Measurements from ENCODE around the gene CNIH3. TPM values are rescaled to one million over a fixed set of nuclear protein-coding genes. Genes with fewer than 3 reads are reported as not detected.
"Not testable (repeated sequence)": the region's sequence is repeated elsewhere in the genome, so short reads cannot be mapped to it uniquely, and the experiment has no call there.

The CNIH3 gene
- total RNA-seq, 2 experiments from 2014 or later, result 1.3 to 1.4 TPM

DNA sequence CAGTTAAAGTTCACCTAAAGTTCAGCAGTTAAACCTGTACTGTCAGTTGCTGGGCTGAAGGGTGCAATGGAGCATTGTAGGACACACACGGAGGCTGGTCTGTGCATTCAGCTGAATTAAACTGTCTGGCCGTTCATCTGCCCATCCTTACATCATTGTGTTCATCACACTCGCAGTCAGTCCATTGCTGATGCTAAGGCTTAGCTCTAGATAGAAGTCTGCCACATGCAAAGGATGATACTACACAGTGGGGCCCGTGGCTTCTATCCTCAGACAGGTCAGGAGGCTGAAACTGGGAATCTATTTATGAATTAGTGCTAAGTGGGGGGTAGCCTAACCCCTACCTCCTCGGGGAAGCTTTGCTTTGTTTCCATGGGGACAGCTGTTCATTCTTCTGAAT is 60.4 kb downstream of the CNIH3 start:
- Mint-ChIP-seq H3K27me3 (no peaks in the 10 kb centered on the region), H3K4me3 (no peak overlapping the region), H3K27ac (no peak overlapping the region), H3K4me1 (no peaks in the 10 kb centered on the region), H3K36me3 (no peaks in the 10 kb centered on the region), H3K9me3 (no peaks in the 10 kb centered on the region)
- DNase-seq, result no peak

GRCh38 chr1:224678168-224678567 is 62.1 kb downstream of the CNIH3 start:
- Mint-ChIP-seq H3K27me3 (no peaks in the 10 kb centered on the region), H3K4me1 (no peaks in the 10 kb centered on the region), H3K4me3 (no peak overlapping the region), H3K27ac (no peak overlapping the region), H3K9me3 (no peaks in the 10 kb centered on the region), H3K36me3 (no peaks in the 10 kb centered on the region)
- no peak for DNase-seq

- no peak overlapping the region for H3K4me3 Mint-ChIP-seq
- no peaks in the 10 kb centered on the region for H3K27me3 Mint-ChIP-seq
- no peaks in the 10 kb centered on the region for H3K9me3 Mint-ChIP-seq
- no peak for DNase-seq
- no peaks in the 10 kb centered on the region for H3K4me1 Mint-ChIP-seq
- H3K27ac Mint-ChIP-seq, result no peak overlapping the region
- H3K36me3 Mint-ChIP-seq, result no peaks in the 10 kb centered on the region
Measured at GRCh38 chr1:224679606-224680005, 63.5 kb downstream of the CNIH3 start.

DNA sequence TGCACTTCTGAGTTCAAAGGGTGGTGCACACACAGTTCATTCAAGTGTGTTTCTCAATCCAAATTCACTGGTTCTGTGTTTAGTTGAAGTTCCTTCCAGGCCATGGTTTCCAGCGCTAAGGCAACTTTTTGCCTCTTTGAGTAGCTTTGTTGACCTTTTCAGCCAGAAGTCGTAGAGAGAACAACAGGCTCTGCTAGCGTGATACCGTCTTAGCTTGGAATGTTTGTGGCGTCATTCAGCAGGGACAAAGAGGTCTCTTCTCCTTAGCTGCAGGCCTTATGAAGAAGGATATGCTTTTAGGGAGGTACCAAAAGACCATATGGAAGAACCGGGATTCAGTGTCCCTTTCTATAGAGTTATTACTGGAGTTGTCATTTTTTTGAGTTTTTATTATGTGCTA is 65.7 kb downstream of the CNIH3 start:
- no peaks in the 10 kb centered on the region for H3K4me1 Mint-ChIP-seq
- no peaks in the 10 kb centered on the region for H3K36me3 Mint-ChIP-seq
- no peaks in the 10 kb centered on the region for H3K27me3 Mint-ChIP-seq
- H3K4me3 Mint-ChIP-seq, result no peak overlapping the region
- H3K27ac Mint-ChIP-seq, result no peak overlapping the region
- no peaks in the 10 kb centered on the region for H3K9me3 Mint-ChIP-seq
- DNase-seq, result no peak

- no peaks in the 10 kb centered on the region for H3K4me1 Mint-ChIP-seq
Measured at GRCh38 chr1:224683936-224684335, 67.8 kb downstream of the CNIH3 start.

DNA sequence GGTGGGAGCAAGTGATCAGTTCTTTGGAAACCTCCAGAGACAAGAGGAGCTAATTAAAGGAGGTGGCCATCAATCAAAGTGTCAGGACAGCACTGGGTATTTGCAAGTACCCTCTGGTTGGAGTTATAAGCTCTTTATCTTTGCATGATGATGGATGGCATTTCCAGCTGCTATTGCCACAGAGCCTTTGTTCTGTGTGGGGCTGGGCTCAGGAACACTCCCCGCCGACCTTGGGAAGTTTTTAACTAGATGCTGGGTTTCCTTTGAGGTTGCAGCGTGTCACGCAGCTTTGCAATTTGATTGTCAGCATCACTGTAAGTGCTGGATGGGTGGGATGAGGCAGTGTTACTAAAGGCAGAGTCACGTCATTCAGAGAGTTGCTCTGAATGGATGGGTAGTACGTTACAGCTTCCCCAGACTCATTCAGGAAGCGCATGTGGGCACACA is 68.9 kb downstream of the CNIH3 start:
- no peak for DNase-seq
- Mint-ChIP-seq H3K27ac (no peak overlapping the region), H3K9me3 (no peaks in the 10 kb centered on the region), H3K27me3 (no peaks in the 10 kb centered on the region), H3K4me1 (no peaks in the 10 kb centered on the region), H3K36me3 (no peaks in the 10 kb centered on the region), H3K4me3 (no peak overlapping the region)

More at GRCh38 chr1:224683936-224684335, 67.8 kb downstream of the CNIH3 start:
- no peak for DNase-seq
- Mint-ChIP-seq H3K27me3 (no peaks in the 10 kb centered on the region), H3K9me3 (no peaks in the 10 kb centered on the region), H3K36me3 (no peaks in the 10 kb centered on the region), H3K27ac (no peak overlapping the region), H3K4me3 (no peak overlapping the region)

GRCh38 chr1:224686140-224686539 is 70.0 kb downstream of the CNIH3 start:
- DNase-seq, H3K36me3 Mint-ChIP-seq, H3K27ac Mint-ChIP-seq: not testable (repeated sequence)

GRCh38 chr1:224687465-224687864 is 71.3 kb downstream of the CNIH3 start:
- no peaks in the 10 kb centered on the region for H3K36me3 Mint-ChIP-seq
- no peaks in the 10 kb centered on the region for H3K4me1 Mint-ChIP-seq
- no peak overlapping the region for H3K27ac Mint-ChIP-seq
- no peak overlapping the region for H3K4me3 Mint-ChIP-seq
- H3K9me3 Mint-ChIP-seq, result no peaks in the 10 kb centered on the region
- DNase-seq, result no peak
- H3K27me3 Mint-ChIP-seq, result no peaks in the 10 kb centered on the region

More at GRCh38 chr1:224686140-224686539, 70.0 kb downstream of the CNIH3 start:
- not testable (repeated sequence) for H3K27me3 Mint-ChIP-seq, H3K4me1 Mint-ChIP-seq, H3K4me3 Mint-ChIP-seq, H3K9me3 Mint-ChIP-seq

GRCh38 chr1:224689374-224689773 is 73.3 kb downstream of the CNIH3 start:
- H3K27ac Mint-ChIP-seq, result no peak overlapping the region
- no peak overlapping the region for H3K4me3 Mint-ChIP-seq

DNA sequence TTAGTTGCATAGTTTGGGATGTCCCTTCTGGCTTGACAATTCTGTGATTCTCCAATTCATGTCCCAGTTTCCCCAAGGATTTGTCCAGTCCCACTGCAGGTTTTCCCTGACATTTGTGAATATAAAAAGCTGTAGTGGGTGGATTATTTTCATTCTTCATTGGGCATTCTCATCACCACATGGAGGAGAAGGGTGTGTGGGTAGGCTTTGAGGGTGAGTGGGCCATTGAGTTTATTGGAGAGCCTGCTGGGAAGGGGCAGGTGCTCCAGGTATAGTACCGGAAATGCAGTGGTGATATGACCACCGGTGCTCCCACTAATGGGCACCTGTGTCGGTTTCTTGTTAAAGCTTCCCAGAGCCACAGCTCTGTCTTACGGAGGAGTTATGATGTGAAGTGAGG is 74.5 kb downstream of the CNIH3 start:
- no peaks in the 10 kb centered on the region for H3K4me1 Mint-ChIP-seq
- no peak overlapping the region for H3K4me3 Mint-ChIP-seq
- H3K9me3 Mint-ChIP-seq, result no peaks in the 10 kb centered on the region
- no peaks in the 10 kb centered on the region for H3K36me3 Mint-ChIP-seq
- no peak for DNase-seq
- H3K27ac Mint-ChIP-seq, result no peak overlapping the region
- no peaks in the 10 kb centered on the region for H3K27me3 Mint-ChIP-seq

More at GRCh38 chr1:224689374-224689773, 73.3 kb downstream of the CNIH3 start:
- DNase-seq, result no peak
- Mint-ChIP-seq H3K36me3 (no peaks in the 10 kb centered on the region), H3K4me1 (no peaks in the 10 kb centered on the region), H3K9me3 (no peaks in the 10 kb centered on the region), H3K27me3 (no peaks in the 10 kb centered on the region)

GRCh38 chr1:224691148-224691925 is 75.2 kb downstream of the CNIH3 start:
- no peaks in the 10 kb centered on the region for H3K27me3 Mint-ChIP-seq
- H3K9me3 Mint-ChIP-seq, result no peaks in the 10 kb centered on the region
- no peak for DNase-seq
- no peak overlapping the region for H3K27ac Mint-ChIP-seq
- H3K4me1 Mint-ChIP-seq, result no peaks in the 10 kb centered on the region
- no peak overlapping the region for H3K4me3 Mint-ChIP-seq
- H3K36me3 Mint-ChIP-seq, result no peaks in the 10 kb centered on the region

DNA sequence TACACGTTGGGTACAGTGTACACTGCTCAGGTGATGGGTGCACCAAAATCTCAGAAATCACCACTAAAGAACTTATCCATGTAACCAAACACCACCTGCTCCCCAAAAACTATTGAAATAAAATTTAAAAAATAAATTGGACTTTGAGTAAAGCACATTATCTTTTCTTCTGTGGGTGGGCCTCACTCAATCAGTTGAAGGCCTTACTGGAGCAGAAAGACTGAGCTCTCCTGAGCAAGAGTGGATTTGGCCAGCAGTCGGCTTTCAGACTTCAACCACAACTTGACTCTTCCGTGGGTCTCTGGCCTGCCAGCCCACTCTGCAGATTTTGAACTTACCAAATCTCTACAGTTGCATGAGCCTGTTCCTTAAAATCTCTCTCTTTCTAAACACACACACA is 78.9 kb downstream of the CNIH3 start:
- no peaks in the 10 kb centered on the region for H3K4me1 Mint-ChIP-seq
- DNase-seq, result no peak
- H3K27ac Mint-ChIP-seq, result no peak overlapping the region
- no peaks in the 10 kb centered on the region for H3K9me3 Mint-ChIP-seq
- H3K4me3 Mint-ChIP-seq, result no peak overlapping the region
- no peaks in the 10 kb centered on the region for H3K27me3 Mint-ChIP-seq
- no peaks in the 10 kb centered on the region for H3K36me3 Mint-ChIP-seq

DNA sequence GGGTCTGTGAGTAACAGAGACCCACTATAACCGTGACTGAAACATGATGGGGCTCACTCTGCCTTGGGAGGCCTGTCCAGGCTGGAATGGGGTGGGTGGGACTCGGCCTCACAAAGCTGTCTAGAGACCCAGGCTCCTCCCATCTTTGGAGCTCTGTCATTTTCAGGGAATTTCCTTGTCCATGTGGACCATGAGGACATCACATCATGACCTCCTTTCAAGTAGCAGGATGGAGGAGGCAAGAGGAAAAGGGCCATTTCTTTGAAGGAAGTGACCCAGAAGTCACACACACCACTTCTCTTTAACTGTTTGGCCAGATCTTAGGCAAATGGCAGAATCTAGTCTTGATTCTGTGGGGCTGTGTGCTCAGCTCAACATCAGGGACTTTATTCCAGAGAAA is 79.9 kb downstream of the CNIH3 start:
- H3K4me3 Mint-ChIP-seq, result no peak overlapping the region
- no peaks in the 10 kb centered on the region for H3K36me3 Mint-ChIP-seq
- H3K27ac Mint-ChIP-seq, result no peak overlapping the region
- no peaks in the 10 kb centered on the region for H3K4me1 Mint-ChIP-seq
- H3K27me3 Mint-ChIP-seq, result no peaks in the 10 kb centered on the region
- no peaks in the 10 kb centered on the region for H3K9me3 Mint-ChIP-seq
- no peak for DNase-seq

DNA sequence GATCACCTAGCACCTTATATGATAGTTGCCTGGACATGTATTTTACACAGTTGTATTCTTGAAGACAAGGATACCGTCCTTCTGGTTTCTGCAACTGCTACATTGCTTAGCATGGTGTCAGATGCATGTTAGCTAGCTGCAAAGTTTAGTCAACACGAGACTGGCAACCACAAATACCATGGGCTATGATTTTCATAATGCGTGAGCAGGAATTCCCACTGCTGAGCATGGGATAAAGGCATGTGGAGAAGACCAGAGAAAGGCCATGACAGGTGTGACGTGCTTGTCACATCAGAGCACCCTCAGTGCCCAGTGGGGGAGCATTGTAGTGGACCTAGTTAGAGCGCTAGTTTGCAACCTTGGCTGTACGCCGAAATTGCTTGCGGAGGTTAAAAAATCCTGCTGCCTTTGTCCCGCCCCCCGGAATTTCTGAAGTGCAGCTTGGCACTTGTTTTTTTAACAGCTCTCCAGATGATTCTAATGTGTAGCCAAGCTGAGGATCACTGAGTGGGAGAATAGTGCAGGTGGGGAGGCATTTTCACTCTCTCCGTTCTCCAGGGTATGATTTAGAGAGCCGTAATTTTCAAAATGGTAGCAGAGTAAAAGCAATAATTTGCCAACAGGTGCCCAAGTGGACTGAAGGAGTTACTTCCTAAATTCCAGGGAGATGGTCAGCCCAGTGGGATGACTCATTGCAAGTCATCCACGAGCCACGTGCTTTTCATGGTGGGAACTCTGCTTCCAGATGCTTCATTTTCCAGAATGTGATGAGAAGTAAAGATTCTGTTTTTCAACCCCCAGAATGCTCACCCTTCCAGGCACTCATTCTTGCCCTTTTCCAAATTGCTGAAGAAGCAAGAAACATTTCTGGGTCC is 81.0 kb downstream of the CNIH3 start:
- Mint-ChIP-seq H3K27me3 (no peaks in the 10 kb centered on the region), H3K4me3 (no peak overlapping the region), H3K4me1 (no peaks in the 10 kb centered on the region), H3K9me3 (no peaks in the 10 kb centered on the region), H3K27ac (no peak overlapping the region), H3K36me3 (no peaks in the 10 kb centered on the region)
- DNase-seq, result no peak

GRCh38 chr1:224698015-224698451 is 81.9 kb downstream of the CNIH3 start:
- H3K9me3 Mint-ChIP-seq, result no peaks in the 10 kb centered on the region
- DNase-seq, result no peak
- no peak overlapping the region for H3K27ac Mint-ChIP-seq
- H3K4me3 Mint-ChIP-seq, result no peak overlapping the region
- no peaks in the 10 kb centered on the region for H3K27me3 Mint-ChIP-seq
- no peaks in the 10 kb centered on the region for H3K36me3 Mint-ChIP-seq
- no peaks in the 10 kb centered on the region for H3K4me1 Mint-ChIP-seq

All from activated naive CD8-positive, alpha-beta T cell treated with anti-CD3 and anti-CD28 coated beads for 36 hours (primary cell).